ENCODE data around the gene SLC12A3.
A peak's percentile ranks its signal among the peaks of the same experiment; 100 is the strongest.

DNA sequence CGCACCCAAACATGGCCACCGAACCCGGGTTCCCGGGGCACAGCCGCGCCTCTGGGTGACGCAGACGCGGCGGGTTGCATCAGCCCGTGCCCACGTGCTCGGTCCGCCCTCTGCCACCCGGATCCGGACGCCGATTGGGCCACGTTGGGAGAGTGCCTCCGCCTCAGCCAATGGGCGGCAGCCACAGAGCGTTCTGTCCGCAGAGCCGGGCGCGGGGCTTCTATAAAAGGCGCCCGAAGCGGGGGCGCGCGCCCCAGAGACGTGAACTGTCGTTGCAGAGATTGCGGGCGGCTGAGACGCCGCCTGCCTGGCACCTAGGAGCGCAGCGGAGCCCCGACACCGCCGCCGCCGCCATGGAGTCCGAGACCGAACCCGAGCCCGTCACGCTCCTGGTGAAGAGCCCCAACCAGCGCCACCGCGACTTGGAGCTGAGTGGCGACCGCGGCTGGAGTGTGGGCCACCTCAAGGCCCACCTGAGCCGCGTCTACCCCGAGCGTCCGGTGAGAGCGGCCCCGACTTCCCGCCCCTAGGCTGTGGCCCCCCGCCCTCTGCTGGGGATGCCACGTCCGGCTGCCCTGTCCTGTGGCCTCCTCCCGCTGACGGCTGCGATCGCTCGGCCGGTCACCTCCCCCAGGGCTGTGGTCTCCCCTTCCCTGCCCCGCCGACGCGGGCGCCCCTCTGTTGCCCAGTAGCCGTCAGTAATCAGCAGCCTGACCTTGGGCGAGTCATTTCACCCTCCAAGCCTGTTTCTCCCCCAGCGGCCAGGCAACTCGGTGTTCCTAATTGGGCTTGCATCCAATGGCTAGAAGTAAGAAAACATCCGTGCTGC lies 67.1 kb downstream of the SLC12A3 start, which contains the start of gene HERPUD1:
- TF ChIP-seq, protein P1, sequence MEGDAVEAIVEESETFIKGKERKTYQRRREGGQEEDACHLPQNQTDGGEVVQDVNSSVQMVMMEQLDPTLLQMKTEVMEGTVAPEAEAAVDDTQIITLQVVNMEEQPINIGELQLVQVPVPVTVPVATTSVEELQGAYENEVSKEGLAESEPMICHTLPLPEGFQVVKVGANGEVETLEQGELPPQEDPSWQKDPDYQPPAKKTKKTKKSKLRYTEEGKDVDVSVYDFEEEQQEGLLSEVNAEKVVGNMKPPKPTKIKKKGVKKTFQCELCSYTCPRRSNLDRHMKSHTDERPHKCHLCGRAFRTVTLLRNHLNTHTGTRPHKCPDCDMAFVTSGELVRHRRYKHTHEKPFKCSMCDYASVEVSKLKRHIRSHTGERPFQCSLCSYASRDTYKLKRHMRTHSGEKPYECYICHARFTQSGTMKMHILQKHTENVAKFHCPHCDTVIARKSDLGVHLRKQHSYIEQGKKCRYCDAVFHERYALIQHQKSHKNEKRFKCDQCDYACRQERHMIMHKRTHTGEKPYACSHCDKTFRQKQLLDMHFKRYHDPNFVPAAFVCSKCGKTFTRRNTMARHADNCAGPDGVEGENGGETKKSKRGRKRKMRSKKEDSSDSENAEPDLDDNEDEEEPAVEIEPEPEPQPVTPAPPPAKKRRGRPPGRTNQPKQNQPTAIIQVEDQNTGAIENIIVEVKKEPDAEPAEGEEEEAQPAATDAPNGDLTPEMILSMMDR (IDR thresholded peaks at IDR 0.05), result peak in 1 of 4 experiments; percentile 21
- TF ChIP-seq POLR2A (IDR thresholded peaks at IDR 0.05), result peak; percentile 95 to 98
